ENCODE results near the gene CAPN3. TPM values are rescaled to one million over a fixed set of nuclear protein-coding genes. Genes with fewer than 3 reads are reported as not detected.

Gene CAPN3
- total RNA-seq, 2 donors from 2014 or later = 8.7 to 10.6 TPM

DNA sequence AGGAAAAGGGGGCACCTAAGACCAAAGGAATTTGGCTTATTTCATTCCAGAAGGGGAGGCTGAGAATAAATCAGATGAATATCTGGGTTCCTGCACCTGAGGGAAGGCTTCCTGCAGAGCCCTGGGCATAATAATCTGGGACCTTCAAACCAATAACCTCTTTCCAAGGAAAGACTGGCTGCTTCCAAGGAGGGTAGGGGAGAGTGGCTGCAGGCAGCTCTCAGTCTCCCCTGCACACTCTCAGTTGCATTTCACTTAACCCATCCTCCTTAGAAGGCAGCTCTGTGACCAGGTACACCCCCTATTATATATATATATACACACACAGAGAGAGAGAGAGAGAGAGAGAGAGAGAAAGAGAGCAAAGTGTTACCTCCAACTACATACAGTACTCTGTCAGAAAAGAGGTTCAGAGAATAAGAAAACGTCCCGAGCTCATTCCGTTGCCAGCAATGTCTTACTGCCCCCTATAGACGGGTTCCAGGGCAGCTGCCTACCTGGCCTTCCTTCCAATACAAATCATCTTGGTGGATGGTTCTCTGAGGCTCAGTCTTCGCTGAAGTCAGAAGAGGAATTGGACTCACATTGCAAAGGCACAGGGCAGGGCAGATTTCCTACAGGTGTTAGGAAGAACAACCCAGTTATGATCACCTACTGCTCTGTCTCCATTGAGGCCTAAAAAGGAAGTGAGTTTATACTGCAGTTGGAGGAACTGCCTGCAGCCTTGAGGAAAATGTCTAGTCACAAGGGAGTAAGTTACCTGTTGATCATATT is 26.1 kb downstream of the CAPN3 start:
- ATAC-seq (peak in 1 of 2 donors; percentile 55), DNase-seq (no peak)
- intact Hi-C loops (cut with DNase I) = no loop called here

DNA sequence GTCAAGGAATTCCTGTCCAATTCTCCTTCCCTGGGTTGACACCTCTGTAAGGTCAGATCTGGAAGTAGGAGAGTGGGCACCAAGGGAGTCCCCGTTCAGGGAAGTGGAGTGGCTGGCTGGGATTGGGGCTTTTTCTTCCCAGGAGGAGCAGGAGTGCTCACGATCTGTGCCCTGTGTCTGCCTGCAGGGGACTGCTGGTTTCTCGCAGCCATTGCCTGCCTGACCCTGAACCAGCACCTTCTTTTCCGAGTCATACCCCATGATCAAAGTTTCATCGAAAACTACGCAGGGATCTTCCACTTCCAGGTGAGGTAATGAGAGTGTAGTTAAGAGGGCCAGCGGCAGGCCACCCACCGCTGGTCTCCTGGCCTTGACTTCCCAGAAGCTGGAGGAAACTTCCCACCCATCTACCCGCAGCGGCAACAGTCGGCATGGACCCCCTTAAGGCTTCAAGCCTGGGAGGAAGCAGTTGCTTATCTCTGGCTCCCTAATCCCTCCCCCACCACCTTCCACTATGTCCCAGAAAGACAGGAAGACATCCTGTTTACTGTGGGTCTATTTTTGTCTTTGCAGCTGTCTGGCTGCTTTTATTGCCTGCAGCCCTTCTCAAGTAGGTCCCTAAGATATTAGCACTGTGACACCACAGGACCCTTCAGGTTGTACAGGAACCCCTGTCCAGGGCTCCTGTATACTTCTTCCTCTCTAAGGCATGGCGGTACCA is 26.8 kb downstream of the CAPN3 start:
- no peak for ATAC-seq
- DNase-seq = no peak
- intact Hi-C loops (cut with DNase I) = no loop called here

DNA sequence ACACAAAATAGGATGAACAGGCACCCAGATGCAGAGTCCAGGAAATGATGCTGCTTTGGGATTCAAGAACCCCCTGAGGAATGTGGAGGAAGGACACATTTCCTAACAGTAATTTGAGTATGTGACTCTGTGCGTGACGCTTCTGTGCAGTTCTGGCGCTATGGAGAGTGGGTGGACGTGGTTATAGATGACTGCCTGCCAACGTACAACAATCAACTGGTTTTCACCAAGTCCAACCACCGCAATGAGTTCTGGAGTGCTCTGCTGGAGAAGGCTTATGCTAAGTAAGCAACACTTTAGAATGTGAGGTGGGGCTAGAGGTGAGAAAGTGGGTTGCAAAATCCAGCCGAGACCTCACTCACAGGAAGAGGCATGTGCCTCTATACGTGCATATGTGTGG is 28.3 kb downstream of the CAPN3 start:
- ATAC-seq (no peak), DNase-seq (no peak)
- intact Hi-C loops (cut with DNase I) = no loop called here

DNA sequence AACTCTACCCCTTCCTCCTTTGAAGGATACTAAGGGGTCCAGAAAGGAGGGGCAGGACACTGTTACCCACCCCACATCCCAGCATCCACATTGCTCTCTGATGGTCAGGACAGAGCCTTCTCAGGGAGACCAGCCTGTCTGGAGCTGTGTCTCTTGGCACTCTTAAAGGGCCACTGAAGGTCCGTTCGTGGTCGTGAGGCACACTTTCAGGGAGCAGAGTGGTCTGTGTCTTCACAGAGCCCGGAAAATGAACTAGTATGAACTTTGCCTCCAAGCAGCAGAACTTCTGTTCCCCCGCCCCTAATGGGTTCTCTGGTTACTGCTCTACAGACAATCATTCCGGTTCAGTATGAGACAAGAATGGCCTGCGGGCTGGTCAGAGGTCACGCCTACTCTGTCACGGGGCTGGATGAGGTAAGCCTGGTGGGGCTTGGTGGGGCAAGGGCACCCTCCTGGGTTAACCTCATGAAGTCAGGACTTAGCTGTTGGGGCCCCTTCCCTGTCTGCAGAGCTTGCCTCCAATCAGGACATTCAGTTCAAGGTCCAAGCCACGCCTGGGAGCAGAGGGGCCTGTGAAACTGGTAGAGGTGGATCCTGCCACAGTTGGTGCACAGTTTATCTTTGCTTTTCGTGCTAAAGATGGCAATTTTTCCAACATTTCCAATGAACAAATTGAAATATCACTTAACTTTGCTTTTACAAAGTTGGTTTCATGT is 33.2 kb downstream of the CAPN3 start:
- DNase-seq = no peak
- intact Hi-C loops (cut with DNase I) = no loop called here
- ATAC-seq = no peak

DNA sequence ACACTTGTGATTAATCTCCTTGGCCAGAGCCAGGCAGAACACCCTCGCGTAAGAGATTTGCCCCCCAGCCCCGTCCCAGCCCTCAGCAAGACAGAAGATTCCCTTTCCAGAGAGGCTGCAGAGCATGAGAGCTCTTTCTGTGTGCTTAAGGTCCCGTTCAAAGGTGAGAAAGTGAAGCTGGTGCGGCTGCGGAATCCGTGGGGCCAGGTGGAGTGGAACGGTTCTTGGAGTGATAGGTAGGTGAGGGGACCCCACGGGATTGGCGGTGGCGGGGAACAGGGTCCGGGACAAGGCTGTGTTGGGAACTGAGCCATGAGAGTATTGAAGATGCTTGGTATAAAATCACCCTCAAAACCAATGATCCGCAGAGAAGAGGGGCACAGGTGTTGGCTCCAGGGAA is 34.8 kb downstream of the CAPN3 start:
- intact Hi-C loops (cut with DNase I) = no loop called here
- ATAC-seq = no peak
- DNase-seq = no peak

DNA sequence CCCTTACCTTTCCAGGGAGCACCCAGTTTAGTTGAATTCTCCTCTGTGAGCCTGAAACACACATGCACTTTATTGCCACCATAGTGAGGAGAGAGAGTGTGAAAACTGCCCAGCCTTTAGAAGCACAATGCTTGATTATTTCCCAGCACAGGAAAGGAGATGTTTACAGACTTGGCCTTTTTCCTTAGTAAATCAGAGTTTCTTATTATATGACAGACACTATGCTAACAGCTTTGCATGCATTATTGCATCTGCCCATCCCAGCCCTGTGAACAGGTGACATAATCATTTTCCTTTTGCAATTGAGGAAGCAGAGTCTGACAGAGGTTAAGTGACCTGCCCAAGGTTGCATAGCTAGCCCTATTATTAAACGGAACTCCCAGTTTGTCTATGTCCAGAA is 36.5 kb downstream of the CAPN3 start:
- ATAC-seq (no peak), DNase-seq (no peak)
- intact Hi-C loops (cut with DNase I) = no loop called here

DNA sequence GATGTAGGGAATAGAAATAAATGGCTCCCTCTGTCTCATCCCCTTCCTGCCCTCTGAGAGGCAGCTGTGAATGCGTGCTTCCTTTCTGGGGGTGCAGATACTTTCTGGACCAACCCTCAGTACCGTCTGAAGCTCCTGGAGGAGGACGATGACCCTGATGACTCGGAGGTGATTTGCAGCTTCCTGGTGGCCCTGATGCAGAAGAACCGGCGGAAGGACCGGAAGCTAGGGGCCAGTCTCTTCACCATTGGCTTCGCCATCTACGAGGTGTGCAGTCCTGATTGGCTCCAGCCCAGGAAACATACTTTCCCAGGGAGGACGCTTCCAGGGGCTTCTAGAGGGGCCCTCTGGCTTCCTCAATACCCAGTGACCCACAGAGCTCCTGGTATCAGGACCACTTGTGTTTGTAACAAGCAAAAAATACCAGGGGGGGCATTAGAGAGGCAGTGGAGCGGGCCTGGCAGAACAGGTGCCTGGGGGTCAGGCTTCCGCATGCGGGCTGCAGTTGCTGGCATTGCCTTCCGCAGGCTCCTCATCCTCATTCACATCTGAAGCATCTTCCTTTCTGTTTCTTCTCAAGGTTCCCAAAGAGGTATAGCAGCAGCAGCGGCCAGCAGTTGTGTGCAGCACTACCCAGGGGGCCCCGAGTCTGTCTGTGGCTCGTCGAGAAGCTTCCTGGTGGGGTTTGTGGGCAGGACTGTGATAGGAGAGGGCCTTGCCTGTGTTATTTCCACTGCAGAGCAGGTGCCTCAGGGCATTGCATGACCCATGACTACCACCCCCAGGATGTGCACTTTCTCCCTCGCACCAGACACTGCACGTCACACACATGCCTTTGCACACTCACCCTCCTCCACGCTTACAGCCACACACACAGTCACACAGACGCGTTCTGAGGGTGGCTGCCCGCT is 42.5 kb downstream of the CAPN3 start:
- DNase-seq = no peak
- no peak for ATAC-seq
- intact Hi-C loops (cut with DNase I) = no loop called here

DNA sequence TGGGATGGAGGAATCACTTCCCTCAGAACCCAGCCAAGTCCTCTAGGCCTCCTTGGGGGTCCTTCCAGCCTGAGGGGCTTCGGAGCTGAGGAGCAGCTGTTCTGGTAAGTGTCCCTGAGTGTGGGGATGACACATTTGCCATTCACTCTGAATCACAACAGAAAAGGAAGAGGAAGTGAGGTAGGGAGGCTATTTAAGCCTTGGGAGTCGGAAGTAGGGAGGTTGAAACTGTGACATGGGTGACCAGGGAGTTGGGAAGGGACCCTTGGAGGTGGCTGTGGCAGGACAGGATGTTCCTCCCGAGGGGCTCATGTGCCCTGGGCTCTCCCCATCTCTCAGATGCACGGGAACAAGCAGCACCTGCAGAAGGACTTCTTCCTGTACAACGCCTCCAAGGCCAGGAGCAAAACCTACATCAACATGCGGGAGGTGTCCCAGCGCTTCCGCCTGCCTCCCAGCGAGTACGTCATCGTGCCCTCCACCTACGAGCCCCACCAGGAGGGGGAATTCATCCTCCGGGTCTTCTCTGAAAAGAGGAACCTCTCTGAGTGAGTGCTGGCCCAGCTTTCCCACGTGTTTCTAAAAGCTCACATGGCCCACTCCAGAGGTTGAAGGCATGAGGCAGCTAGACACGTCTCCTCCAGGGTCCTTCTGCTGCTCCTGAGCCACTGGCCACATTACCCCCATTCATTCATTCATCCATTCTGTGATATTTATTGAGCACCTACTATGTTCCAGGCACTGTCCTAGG is 43.3 kb downstream of the CAPN3 start:
- ATAC-seq (no peak), DNase-seq (no peak)
- intact Hi-C loops (cut with DNase I) = no loop called here

DNA sequence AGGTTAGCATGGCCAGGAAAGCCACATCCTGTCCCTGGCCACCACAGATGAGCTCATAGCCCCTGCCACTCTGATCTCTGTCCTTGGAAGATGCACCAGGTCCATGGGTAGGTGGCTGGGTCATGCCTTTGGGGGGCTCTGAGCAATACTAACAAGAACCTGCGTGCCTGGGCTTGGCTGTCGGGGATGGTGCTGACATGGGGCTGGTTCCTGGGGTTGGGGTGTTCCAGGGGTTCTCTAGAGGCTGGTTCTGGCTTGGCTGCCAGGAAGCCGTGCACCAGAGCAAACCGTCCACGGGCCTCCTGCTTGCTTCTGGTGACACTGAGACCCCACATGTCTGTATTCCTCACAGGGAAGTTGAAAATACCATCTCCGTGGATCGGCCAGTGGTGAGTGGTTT is 44.1 kb downstream of the CAPN3 start:
- intact Hi-C loops (cut with DNase I) = no loop called here

DNA sequence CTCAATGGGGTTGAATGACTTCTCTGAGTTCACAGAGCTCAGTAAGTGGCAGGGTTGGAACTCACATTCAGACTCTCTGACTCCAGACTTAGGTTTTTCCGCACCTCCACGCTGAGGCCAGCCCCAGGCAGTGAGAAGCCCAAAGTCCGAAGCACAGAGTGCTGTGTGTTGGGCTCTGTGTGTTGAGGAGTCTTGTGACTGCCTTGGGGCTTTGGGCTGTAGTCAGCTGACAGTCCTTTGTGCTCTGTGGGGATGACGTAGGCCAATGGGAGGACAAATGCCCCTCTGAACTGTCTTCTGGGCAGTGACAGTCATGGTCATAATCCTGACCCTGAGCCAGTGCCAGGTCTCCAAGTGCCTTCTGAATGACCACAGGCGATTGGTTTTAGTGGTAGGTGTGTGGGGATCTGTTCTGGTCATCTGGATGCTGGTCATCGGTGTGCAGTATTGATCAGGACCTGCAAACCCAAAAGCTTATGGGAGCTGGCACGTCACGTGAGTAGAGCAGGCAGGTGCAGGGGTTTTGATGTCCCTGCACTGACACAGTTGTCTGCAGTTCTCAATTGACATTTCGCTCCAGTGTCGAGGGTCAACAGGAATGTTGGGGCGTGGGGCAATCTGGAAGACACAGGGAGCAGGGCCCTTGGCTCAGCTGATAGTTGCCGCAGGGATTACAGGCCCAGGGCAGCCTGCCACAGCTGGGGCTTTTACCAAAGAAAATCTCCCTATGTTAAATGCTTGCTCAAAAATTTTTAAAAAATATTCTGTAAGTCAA is 45.3 kb downstream of the CAPN3 start:
- ATAC-seq = peak; percentile 20 to 65
- DNase-seq = no peak
- intact Hi-C loops (cut with DNase I) = no loop called here

More for the DNA sequence above, 44.1 kb downstream of the CAPN3 start:
- ATAC-seq (no peak), DNase-seq (no peak)

DNA sequence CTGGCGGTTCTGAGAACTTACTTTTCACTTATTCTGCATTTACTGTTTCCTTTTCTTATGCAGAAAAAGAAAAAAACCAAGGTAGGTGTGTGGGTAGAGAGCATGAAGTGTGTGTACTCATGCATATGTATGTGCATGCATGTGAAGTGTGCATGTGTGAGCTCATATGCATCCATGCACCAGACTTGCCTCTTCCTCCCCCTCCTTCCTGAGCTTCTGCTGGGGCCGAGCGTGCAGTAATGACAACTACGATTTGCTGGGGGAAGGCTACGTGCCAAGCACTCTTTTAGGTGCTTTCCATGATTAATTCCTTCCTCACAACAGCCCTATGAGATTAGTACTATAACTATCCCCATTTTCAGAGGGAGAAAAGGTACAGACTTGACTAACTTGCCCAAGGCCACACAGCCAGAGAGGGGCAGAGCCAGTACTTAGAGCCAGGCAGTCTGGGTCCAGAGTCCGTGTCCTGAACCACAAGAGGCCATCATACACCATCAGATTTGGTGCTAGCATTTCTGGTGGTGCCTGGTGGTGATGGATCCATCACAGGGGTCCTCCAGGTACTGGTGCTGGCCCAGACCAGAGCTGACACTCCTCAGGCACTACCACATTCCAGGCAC is 46.7 kb downstream of the CAPN3 start:
- DNase-seq (no peak), ATAC-seq (no peak)
- intact Hi-C loops (cut with DNase I) = no loop called here

DNA sequence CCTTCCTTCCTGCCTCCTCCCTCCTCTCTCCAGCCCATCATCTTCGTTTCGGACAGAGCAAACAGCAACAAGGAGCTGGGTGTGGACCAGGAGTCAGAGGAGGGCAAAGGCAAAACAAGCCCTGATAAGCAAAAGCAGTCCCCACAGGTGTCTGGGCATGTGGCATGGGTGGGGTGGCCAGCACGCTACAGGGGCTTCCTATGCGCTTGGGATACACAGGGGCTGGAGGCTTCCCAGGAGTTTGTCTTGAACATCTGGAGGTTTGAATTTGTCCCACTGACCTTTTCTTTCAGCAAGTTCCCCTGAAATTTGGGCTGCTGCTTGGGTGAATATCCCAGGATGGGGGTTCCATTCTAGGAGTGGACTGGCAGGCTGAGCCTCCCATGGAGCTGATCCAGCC is 48.9 kb downstream of the CAPN3 start:
- intact Hi-C loops (cut with DNase I) = no loop called here
- ATAC-seq = no peak

DNA sequence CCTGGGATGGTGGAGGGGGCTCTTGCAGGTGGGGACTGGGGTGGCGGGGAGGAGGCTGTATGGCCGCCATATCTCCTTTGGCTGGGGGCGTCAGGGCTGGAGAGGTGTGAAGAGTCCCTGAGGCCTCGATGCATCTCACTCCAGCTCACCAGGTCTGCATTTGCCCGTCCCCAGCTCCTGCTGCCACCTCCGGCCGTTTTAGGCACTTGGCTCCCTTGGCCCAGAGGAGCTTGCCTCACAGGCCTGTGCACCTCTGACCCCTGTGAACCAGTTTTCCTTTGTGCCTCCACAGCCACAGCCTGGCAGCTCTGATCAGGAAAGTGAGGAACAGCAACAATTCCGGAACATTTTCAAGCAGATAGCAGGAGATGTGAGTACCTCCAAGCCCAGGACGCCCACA is 49.7 kb downstream of the CAPN3 start:
- intact Hi-C loops (cut with DNase I) = no loop called here
- no peak for ATAC-seq
- no peak for DNase-seq

More for the DNA sequence above, 48.9 kb downstream of the CAPN3 start:
- DNase-seq = no peak

DNA sequence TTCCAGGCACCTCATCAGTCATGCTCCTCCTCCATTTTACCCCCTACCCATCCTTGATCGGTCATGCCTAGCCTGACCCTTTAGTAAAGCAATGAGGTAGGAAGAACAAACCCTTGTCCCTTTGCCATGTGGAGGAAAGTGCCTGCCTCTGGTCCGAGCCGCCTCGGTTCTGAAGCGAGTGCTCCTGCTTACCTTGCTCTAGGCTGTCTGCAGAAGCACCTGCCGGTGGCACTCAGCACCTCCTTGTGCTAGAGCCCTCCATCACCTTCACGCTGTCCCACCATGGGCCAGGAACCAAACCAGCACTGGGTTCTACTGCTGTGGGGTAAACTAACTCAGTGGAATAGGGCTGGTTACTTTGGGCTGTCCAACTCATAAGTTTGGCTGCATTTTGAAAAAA is 52.6 kb downstream of the CAPN3 start:
- intact Hi-C loops (cut with DNase I) = no loop called here
- ATAC-seq = no peak
- no peak for DNase-seq

DNA sequence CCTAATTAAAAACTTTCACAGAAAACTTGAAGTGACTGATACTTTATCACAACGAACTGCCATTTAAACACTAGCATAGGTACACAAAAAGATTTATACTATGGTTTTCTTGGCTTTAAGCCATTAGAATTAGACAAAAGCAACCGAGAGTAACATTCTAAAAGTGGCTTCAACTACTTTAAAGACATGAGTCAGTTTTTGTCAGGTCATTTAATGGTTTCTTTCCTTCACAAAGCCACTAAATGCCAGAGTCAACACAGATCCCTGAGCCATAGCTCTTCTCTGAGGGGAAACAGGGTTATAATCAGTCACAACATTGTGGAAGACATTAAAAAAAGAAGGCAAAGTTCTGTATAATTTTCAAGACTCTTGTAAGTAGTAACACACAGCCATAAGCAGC is 54.6 kb downstream of the CAPN3 start:
- ATAC-seq (no peak), DNase-seq (no peak)
- intact Hi-C loops (cut with DNase I) = no loop called here

DNA sequence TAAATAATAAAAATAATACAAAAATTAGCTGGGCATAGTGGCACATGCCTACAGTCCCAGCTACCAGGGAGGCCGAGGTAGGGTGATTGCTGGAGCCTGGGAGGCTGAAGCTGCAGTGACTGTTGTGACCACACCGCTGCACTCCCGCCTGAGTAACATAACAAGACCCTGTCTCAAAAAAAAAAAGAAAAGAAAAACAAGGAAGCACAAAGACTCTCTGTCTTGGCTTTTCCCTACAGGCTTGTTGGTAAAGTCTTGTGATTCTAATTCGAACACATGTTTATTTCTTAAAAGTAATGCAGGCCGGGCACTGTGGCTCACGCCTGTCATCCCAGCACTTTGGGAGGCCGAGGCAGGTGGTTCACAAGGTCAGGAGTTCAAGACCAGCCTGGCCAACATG is 60.1 kb downstream of the CAPN3 start:
- no peak for ATAC-seq
- no peak for DNase-seq
- intact Hi-C loops (cut with DNase I) = no loop called here

DNA sequence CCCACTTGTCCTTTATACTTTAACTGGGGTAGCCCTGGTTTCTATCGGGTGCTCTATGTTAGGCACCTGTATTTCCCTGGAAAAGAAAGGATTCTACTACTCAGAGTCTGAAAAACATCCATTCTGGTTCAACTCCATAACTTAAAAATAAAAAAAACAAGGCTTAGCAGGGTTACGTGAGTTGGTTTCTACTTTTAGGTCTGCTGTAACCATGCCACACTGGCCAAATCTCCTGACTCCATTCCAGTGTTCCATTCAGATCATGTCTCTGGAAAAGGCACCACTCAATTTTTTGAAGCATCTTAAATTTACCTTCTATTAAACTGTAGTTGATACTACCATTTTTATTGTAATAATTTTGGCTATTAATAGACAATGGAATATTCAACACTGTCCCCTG is 62.1 kb downstream of the CAPN3 start:
- intact Hi-C loops (cut with DNase I) = no loop called here
- DNase-seq (no peak), ATAC-seq (peak; percentile 53 to 68)
